Germinal center (tissue), 1 donor: ENCODE measurements around the gene CYB5A.

Experiments
- DNase-seq: peaks from one replicate; pipeline ENCODE4 v3.0.0; 2012; ENCODE audit warnings: mixed read lengths, low spot score

The CYB5A gene

DNA sequence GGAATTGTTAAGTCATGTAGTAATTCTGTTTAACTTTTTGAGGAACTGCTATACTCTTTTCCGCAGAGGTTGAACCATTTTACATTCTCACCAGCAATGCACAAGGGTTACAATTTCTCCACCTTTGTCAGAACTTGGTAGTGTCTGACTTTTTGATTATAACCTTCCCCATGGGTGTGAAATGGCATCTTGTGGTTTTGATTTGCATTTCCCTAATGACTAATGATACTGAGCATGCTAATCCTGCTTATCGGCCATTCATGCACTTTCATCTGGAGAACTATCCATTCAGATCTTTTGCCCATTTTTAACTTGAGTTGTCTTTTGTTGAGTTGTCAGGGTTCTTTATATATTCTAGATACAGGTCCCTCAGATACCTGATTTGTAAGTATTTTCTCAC, 47.2 kb downstream of the CYB5A start:
- no peak for DNase-seq

DNA sequence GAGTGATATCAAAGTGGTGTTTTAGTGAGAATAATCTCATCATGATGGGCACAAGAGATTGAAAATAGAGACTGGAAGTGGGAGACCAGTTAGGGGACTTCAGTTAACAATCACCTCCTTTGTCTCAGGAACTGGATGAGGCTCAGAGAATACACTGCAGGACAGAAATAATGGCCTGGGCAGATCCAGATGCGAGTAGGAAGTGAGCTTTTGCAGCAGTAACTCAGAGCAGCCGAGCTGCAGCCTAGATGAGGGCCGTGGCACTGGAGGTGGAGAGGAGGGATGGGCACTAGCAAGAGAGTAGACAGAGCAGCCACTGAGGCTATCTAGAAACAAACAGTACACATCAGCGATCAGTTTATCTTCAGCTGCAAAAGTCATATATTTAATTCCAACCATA, 48.6 kb downstream of the CYB5A start:
- no peak for DNase-seq

DNA sequence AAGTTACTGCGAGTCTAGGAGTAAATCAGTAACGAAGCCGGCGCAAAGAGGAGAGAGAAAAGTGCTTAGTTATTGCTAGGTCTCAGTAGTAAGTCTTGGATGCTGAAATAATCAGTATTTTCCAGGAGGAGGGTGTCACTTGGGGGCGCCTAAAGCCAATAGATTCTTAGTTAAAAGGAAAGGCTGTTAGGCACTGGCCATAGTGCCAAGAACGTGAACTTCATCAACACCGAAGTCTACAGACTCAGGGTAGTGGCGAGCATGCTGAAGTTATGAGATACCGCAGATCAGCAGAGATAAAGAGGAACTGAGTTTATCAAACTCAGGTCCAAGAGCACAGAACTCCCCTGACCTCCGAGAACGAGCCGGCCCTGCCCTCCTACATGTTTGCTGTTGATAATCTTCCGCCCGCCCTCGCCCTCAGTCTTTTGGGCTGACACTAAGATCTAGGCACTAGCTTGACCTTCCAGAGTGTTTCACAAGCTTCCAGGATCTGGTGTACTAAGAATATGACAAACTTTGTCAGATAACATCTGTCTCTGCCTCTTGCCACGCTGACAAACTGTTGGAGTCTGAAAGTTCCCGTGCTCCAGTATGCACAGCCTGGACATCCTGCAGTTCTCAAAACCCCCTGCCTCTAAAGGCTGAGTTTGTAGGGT, 49.2 kb downstream of the CYB5A start:
- DNase-seq = no peak

DNA sequence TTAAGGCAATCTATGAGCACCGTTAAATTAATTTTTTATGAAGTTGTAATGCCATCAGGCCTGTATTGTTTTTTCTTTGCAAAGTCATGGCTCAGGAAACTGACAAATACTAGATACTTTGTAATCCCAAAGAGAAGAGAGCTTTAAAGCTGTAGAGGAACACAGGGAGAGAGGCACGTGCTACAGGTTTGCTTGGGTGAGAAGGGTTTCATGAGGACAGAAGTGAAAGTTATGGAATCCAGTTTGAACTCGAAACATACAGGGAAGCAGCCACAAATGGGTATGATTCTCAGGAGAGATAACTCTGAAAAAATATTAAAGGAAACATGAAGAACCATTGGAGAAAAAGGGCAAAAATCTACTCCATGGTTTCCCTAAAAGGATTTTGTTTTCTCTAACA, 49.8 kb downstream of the CYB5A start:
- DNase-seq = no peak

DNA sequence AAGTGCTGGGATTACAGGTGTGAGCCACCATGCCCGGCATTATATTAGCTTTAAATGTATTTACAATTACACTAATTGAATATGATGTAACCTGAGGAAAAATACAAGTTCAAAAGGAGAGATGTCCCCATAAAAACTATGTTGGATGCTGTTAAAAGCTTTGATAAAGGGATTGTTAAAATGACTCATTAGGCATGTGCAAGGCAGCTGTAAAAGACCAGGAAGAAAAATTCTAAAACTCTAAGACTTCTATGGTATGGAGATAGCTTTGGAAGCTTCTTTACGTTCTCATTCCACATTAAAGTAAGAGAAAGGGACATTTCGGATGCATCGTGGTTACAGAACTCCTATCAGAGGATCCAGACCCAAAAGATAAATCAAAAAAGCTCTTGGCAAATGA, 50.3 kb downstream of the CYB5A start:
- no peak for DNase-seq

DNA sequence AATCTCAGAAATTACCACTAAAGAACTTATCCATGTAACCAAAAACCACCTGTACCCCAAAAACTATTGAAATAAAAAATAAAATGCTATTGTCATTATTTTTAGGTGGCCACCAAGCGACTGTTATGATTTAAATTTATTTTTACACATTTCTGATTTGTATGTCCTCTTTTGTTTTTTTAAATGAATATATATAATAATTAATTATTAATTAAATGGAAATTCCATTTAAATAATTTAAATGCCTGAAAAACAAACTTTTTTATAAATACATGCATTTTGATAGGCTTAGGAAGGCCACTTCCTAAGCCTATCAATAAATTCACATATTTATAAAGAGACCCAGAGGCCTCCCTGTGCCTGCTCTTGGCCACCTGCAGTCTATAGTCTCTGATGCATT, 52.2 kb downstream of the CYB5A start:
- DNase-seq = no peak

DNA sequence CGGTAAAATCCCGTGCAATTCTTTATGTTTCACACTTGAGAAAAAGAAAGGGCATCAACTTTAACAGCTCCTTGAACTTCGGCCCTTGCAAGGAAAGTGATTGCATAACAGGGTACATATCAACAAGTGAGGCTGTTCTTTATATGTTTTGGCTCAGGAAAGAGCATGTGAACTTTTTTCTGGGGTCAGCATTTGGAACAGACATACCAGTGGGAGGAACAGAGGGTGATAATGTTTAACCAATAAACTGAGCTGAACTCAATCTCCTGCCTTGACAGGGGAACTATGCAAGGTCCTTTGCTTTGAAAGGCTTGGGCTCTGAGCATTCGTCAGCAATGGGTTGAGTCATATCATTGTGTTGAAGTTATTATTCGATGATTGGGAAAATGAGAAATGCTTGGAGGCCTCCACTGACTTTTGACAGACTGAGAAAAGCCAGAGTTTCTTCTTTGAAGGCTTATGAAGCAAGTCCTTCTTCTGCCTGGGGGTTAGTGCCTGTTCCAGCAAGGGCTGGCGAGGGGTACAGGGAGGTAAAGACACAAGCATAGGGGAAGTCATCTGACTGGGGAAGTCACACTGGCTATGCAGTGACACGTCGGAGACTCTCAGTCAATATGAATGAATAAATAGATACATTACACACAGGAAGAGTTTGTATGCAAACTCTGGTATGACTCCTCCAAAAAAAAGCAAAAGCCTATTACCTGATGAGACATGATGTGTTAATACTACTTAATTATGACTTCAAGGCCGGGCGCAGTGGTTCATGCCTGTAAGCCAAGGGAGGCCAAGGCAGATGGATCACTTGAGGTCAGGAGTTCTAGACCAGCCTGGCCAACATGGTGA, 57.2 kb downstream of the CYB5A start:
- DNase-seq = no peak

DNA sequence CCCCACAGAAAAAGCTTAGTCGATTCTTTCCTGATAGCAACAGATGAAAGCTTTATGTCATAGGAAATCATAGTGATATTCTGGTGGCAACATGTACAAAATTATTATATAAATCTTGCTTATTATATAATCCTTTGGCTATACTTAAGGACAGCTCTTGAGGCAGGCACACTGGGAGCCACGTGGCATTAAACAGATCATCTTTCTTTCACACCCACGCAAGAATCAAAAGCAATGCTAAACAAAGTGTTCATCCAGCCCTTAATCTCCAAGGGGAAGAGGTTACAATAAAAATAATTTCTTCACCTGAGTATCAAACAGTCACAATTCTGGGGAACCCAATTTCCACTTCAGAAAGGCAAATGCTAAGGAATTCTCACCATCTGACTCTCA, 57.8 kb downstream of the CYB5A start:
- no peak for DNase-seq

DNA sequence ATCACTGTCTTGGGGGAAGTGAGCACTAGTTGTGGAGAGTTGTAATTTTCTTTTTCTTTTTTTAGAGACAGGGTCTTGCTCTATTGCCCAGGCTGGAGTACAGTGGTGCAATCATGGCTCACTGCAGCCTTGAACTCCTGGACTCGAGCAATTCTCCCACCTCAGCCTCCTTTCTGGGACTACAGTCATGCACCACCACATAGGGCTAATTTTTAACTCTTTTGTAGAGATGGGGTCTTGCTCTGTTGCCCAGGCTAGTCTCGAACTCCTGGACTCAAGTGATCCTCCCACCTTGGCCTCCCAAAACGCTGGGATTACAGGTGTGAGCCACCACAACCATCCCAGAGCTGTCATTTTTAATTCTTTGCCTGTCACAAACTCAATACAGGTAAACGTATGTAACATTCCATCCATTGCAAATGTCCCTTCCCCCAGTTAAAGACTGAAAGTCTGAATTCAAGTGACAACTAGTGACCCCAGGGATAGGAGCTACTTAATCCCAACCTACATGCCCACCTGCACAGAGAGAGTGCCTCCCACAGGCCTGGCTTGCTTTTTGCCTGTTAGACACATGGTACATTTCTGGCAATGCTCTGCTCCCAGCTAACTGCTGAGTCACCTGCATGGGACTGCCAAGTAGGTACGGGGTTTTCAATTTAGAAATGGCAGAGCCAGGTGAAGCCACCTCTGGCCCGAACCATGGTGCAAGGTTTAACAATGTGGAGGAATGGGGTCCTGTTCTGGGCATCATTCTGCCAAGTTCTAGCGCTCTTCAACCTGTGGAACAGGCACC, 60.6 kb downstream of the CYB5A start:
- no peak for DNase-seq

DNA sequence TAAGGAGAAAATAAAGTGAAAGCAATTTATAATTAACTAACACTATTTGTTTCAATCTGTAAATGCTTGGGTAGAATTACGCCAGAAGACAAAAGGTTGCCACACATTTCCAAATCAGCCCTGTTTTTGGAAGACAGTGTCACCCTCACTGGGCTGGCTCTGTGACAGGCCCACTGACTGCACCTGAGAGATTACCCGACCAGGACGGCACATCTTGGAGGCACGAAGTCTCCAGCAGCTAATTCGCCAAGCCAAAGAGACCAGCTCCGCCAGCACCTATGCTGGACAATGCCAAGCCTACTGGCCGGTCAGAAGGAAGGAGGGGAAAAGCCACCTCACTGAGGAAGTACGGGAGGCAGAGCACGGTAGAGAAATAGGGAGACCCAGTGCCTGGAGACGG, 61.9 kb downstream of the CYB5A start:
- no peak for DNase-seq

DNA sequence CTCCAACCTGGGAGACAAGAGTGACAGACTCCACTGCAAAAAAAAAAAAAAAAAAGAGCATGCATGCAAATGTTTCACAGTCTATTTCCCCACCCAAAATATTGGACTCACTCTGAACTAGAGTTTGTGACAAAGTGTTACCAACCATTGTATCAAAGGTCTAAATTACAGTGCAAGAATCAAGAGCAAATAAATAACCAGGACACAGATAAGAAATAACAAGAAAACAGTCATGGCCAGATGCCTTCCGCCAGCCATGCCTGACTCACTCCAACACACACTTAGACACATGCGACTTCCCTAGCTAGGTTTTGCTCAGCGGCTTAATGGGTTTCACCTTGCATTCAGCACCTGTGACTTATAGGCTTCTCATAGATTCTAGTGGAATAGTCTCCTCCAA, 62.8 kb downstream of the CYB5A start:
- no peak for DNase-seq

DNA sequence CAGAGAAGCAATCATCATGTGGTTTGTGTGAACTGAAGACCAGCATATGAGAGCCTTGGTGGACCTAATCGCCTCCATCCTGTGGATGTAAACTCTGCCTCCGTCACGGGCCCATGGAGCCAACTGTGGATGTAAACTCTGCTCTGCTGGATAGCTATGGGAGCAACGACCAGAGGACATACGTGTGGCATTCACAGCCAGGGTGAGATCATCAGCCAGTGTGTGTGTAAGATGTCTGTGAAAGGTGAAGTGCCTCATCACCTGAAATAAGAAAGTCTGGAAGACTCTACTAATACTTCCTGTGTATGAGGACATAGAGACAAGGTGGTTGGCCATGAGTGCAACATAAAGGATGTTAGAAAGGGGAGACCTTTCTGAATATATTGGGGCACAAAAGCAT, 63.5 kb downstream of the CYB5A start:
- DNase-seq = no peak

DNA sequence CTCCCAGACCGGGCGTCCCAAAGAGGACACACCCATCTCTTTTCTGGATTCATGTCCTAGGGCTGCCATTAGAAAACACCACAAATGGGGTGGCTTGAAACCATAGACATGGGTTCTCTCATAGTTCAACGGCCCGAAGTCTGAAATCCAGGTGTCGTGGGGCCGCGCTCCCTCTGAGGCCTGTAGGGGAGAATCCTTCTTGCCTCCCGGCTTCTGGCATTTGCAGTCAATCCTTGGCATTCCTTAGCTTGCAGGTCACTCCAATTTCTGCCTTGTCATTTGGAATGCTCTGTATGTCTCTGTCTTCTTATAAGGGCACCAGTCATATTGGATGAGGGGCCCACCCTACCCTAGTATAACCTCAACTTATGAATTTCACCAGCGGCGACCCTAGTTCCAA, 65.1 kb downstream of the CYB5A start:
- no peak for DNase-seq

DNA sequence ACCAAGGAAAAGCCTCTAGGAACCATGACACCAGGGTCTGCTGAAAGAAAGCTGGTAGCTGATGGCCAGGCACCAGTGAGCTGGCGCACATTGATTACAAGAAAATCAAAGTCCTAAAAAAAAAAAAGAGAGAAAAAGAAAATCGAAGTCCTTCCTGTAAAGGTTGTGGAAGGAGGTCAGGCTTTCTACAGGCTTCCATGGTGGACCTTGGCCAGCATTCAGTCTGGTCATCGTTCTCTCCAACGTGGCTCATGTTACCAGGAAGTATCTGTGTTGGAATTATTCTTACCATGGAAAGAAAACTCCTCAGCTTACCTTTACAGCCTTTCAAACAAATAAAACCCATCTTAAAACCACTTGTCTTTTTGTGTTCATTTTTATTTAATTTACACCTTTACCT, 65.6 kb downstream of the CYB5A start:
- DNase-seq = no peak

DNA sequence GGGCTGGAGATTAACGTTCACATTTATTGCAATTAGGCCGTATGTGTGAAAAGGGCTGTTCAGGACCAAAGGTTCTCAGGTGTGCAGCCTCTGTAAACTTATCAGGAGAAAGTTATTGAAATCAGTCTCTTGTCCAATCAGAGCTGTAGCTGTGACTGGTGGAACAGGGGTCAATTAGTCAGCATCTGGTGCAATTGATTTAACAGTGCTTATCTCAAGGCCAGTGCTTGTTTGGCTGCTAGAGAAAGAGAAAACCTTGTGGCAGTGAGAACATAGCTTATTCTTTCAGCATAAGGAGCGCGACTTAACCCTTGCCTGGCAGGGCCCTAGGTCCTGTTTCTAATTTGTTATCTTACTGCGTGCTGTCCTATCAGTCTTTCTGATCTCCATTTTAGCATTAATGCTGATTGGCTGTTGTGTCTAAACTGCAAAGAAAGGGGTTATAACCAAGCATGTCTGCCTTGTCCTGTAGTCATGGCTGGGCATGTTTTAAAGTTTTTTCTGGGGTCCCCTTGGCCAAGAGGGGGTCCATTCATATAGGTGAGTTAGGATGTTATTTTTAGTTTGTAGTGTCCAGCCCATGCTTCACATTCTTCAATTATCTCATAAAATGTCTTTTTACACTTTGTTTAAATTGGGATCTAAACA, 66.4 kb downstream of the CYB5A start:
- DNase-seq = no peak

DNA sequence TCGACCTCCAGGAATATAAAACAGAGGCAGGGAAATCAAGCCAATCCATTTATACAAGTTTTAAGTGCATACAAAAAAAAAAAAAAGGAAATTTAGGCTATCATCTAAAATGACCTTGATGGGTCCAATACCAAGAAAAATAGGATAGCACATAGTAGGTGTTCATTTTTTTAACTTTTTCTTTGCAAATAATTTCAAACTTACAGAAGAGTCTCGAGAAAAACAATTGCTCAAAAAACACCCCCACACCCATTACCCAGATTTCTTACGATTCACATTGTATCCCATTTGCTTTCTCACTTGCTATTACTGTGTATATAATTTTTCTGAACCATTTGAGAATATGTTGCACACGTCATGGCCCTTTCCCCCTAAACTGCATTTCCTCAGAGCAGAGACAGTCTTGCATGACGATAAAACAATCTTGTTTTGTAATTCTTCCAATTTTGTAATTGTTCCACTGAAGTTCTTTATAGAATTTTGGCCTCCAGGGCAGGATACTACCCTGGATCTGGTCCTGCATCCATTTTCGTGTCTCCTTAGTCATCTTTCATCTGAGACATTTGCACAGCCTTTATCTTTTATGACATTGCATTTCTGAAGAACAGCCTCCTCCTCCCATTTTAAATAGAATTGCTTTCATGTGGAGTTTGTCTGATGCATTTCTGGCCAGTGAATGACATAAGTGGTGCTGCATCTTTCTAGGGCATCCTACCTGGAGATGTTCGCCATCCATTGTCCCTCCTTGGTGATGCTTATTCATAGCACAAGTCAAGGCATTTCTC, 68.9 kb downstream of the CYB5A start:
- DNase-seq = no peak

DNA sequence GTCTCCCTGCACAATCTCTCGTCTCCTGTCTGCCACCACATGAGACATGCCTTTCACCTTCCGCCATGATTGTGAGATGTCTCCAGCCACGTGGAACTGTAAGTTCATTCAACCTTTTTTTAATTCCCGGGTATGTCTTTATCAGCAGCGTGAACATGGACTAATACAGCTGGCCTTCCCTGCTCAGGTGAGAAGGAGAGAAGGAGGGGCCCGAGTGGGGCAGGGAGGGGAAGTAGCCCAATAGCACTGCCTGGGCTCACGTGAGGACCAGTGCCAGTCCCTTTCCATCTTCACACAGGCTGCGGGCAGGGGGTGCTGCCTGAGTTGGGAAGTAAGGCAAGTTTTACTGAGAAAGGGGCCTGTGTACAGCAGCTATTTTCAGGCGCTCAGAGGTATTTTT, 70.7 kb downstream of the CYB5A start:
- DNase-seq = no peak

DNA sequence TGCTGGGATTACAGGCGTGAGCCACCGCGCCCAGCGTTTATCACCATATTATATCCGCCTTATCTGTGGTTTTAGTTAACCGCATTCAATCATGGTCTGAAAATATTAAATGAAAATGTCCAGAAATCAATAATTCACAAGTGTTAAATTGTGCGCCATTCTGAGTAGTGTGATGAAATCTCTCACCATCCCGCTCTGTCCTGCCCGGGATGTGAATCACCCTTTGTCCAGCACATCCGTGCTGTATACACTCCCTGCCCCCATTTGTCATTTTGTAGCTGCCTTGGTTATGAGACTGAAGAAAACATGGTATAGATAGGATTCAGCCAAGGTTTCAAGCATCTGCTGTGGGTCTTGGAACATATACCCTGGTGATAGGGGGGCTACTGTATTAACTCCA, 72.7 kb downstream of the CYB5A start:
- no peak for DNase-seq

DNA sequence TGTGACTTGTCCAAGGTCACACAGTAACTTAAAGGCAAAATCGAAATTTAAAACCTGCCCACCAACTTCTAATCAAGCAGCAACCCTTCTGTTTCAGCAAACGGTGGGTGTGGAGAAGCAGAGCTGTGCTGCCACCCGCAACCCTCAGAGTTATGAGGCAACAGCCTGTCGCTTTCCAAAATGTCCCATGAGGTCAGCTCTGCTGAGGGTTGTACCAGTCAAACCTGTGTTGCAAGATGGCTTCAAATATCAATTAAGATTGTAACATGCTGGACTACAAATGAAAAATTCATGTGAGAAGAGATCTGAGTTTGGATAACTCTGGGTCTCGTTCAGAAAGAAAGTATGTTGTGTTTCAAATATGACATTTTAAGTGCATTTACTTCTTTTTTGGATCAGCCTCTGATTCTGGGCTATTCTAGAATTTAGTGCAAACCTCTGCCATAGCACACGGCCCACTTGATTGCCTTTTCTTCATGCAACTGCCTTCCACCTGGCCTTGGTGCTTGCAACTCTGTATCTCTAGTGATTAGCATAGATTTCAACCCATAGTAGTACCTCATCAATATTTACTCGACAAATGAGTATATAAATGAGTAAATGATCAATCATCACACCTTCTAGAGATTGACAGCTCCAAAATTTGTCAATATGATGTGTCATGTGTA, 74.2 kb downstream of the CYB5A start:
- no peak for DNase-seq

DNA sequence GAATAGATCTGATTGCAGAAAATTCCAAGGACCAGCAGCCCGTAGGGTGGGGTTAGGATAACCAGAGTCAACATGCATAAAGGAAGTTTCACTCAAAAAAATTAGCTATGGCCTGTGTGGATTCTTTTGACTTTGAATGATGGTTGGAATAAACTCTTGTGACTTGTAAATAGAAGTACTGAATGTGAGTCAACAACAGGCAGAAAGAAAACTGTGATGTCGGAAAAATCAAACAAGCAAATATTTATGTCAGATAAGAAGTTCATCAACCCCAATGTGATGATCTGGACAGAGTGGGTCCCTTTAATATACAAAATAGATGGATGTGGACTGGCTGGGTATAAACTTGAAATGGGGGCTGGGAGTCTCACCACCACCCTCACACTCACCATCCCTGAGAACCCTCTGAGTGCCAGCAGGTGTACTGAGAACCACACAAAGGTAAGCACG, 75.1 kb downstream of the CYB5A start:
- no peak for DNase-seq

DNA sequence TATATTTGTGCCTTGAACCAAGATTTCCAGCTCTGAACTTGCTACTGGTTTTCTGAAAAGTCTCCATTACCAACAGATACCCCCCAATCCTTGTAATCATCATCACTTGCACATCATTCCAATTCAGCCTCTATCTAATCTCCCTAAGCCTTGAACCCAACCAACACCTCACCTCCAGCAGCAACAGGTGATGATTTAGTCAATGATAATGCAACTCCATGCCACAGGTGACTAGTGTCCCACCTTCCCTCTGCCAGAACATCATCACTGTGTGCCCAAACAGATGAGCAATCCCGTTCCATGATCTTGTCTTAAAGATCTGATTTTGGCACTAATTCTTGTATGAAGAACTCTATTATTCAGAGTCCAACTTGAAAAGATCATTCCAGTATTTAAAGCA, 75.9 kb downstream of the CYB5A start:
- DNase-seq = no peak
